ENCODE data around the gene KCNJ8. TPM values are rescaled to one million over a fixed set of nuclear protein-coding genes. Genes with fewer than 3 reads are reported as not detected.

KCNJ8 gene
- total RNA-seq, 2 experiments from 2014 or later = not detected

- DNase-seq (no peak), ATAC-seq (no peak)
- TF ChIP-seq CTCF (IDR thresholded peaks at IDR 0.05) = no peak
- H3K36me3 Mint-ChIP-seq (ENCODE audit: low read depth) = no peaks in the 10 kb centered on the region
- H3K4me1 Mint-ChIP-seq (ENCODE audit: low read depth) = peaks cover 2% of the 10 kb centered on the region
- no peaks in the 10 kb centered on the region for H3K9me3 Mint-ChIP-seq
- no peak overlapping the region for H3K27ac Mint-ChIP-seq
- H3K4me3 Mint-ChIP-seq = no peak overlapping the region
- CTCF ChIA-PET = no interaction called here
- intact Hi-C loops (cut with micrococcal nuclease) = no loop called here
- POLR2A ChIA-PET = no interaction called here
- H3K27me3 Mint-ChIP-seq = peaks cover 8% of the 10 kb centered on the region
Measured at GRCh38 chr12:21717767-21718166, 56.7 kb downstream of the KCNJ8 start.

- no peak for TF ChIP-seq CTCF (IDR thresholded peaks at IDR 0.05)
- H3K9me3 Mint-ChIP-seq = no peaks in the 10 kb centered on the region
- H3K27me3 Mint-ChIP-seq = peaks cover 10% of the 10 kb centered on the region
- H3K27ac Mint-ChIP-seq = no peak overlapping the region
- ATAC-seq = no peak
- CTCF ChIA-PET = interaction anchor here (0.7 to 1.3 kb wide), 3 partner anchors 11 to 316 kb away, joined by 3 to 4 read pairs (median 3); no protein-coding TSS in a partner anchor
- DNase-seq = no peak
- peaks cover 2% of the 10 kb centered on the region for H3K4me1 Mint-ChIP-seq (ENCODE audit: low read depth)
- intact Hi-C loops (cut with micrococcal nuclease) = no loop called here
- H3K36me3 Mint-ChIP-seq (ENCODE audit: low read depth) = no peaks in the 10 kb centered on the region
- H3K4me3 Mint-ChIP-seq = no peak overlapping the region
- POLR2A ChIA-PET = no interaction called here
Measured at GRCh38 chr12:21715386-21715785, 59.1 kb downstream of the KCNJ8 start.

Other genes starting within 250 kb of the KCNJ8 start
- under 1 TPM in 1 of 2 experiments, not detected in 1; 0.20 TPM for gene SPX, start 248.4 kb downstream of the KCNJ8 start, total RNA-seq
- gene GYS2, start 169.9 kb downstream of the KCNJ8 start, total RNA-seq = not detected
- gene LDHB, start 116.9 kb downstream of the KCNJ8 start, total RNA-seq = 1,000 to 10,000 TPM; 2,161 to 2,384 TPM
- gene ABCC9, start 166.7 kb upstream of the KCNJ8 start, total RNA-seq = not detected